ENCODE measurements around the gene KRTAP4-3. TPM values are rescaled to one million over a fixed set of nuclear protein-coding genes. Genes with fewer than 3 reads are reported as not detected.

KRTAP4-3 gene
- total and polyA plus RNA-seq, 7 donors = not detected

GRCh38 chr17:41185001-41185400, 17.0 kb upstream of the KRTAP4-3 start:
- no peaks in the 10 kb centered on the region for H3K36me3 ChIP-seq (ENCODE audit: insufficient read depth in 1 of 2, low read depth in 1 of 2)
- DNase-seq = no peak
- peaks cover 0 to 15% (median 3%) of the 10 kb centered on the region in 3 donors for H3K27me3 ChIP-seq (ENCODE audit: insufficient read depth in 3 of 3, low read length in 2 of 3)
- no peak overlapping the region for H3K27ac ChIP-seq
- H3K4me1 ChIP-seq = no peaks in the 10 kb centered on the region
- intact Hi-C loops (cut with DNase I) = no loop called here
- WGBS, 3 donors = 49 to 65% (median 58%) methylated on average over 1 of the region's 1 CpG
- no peak for TF ChIP-seq CTCF (IDR thresholded peaks at IDR 0.05)
- no peaks in the 10 kb centered on the region for H3K9me3 ChIP-seq
- no peak for ATAC-seq
- H3K4me3 ChIP-seq = no peak overlapping the region

- no peak for DNase-seq
- ATAC-seq = no peak
- no peaks in the 10 kb centered on the region for H3K9me3 ChIP-seq
- no peak within 1 kb of the TSS for H3K27ac ChIP-seq
- no peak for TF ChIP-seq CTCF (IDR thresholded peaks at IDR 0.05)
- 38 to 57% (median 50%) methylated on average over 8 to 9 of the region's 9 CpGs for WGBS, 3 donors
- no peaks in the 10 kb centered on the region for H3K4me1 ChIP-seq
- H3K4me3 ChIP-seq = no peak within 1 kb of the TSS
- peaks cover 0 to 15% (median 3%) of the 10 kb centered on the region in 3 donors for H3K27me3 ChIP-seq (ENCODE audit: insufficient read depth in 3 of 3, low read length in 2 of 3)
- H3K36me3 ChIP-seq (ENCODE audit: insufficient read depth in 1 of 2, low read depth in 1 of 2) = no peaks in the 10 kb centered on the region
- intact Hi-C loops (cut with DNase I) = no loop called here
Measured at GRCh38 chr17:41184480-41184961, 16.5 kb upstream of the KRTAP4-3 start, which contains the start of gene KRTAP4-1. TSS of gene KRTAP4-1 (minus strand) at chr17:41184911. CDS start at chr17:41184854, 57 bp downstream.

DNA sequence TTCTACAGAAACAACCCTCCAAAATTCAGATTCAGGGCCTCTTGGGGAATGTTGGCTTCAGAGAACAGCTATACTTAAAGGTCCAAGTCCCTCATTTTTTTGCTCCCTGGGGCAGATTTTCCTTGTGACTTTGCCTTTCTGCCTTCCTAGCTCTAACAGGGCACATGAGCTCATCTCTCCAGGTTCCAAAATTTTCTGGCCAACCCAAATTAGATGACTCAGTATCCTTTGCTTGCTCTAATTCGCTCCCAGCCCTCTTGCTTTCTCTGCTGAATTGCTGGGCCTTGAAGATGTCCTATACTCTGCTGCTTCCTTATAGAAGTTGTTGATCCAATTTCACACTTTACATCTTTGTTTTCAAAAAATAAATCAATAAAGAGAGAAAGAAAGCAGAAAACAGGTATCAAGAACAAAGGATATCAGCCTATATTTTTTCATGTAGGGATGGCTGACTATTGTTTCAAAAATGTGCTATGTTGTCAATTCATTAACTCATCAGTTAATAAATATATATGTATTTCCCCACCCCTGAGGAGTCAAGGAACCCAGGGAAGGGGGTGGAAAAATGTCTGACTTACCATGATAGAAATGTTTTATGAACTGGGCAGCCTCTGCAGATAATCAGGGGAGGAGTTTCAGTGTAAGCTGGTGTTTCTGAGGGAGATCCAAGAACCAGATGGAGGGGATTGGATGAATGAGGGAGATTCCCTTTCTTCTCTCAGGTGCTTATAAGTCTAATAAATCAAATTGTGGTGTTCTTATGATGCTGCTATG, 11.0 kb upstream of the KRTAP4-3 start:
- Histone ChIP-seq H3K27me3 (ENCODE audit: insufficient read depth in 3 of 3, low read length in 2 of 3) (peaks cover 0 to 6% (median 0%) of the 10 kb centered on the region in 3 donors), H3K27ac (no peak overlapping the region), H3K4me1 (no peaks in the 10 kb centered on the region), H3K9me3 (no peaks in the 10 kb centered on the region), H3K4me3 (no peak overlapping the region), H3K36me3 (ENCODE audit: insufficient read depth in 1 of 2, low read depth in 1 of 2) (no peaks in the 10 kb centered on the region)
- WGBS, 3 donors = 59 to 82% (median 78%) methylated on average over 1 of the region's 1 CpG
- ATAC-seq = no peak
- intact Hi-C loops (cut with DNase I) = no loop called here
- DNase-seq = no peak
- TF ChIP-seq CTCF (IDR thresholded peaks at IDR 0.05) = no peak

DNA sequence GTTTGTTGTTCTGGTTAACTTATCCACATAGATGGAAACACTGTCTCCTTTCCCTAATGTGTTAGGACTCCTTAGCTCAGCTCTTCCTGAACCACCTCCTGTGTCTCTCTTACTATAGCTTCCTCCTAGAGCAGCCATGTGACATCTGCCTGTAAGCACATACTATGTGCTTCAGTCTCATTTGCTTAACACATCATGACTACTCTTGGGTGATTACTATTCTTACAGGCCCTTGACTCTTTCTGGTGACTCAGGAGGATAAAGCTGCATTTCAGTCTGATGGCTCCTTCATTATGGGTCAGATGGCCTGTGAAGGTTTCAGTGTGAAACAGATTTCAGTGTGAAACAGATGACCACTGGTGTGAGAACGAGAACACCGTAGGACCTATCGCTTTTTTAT, 10.3 kb upstream of the KRTAP4-3 start:
- WGBS, 3 donors = 87 to 93% (median 92%) methylated on average over 3 of the region's 3 CpGs
- Histone ChIP-seq H3K4me3 (no peak overlapping the region), H3K4me1 (no peaks in the 10 kb centered on the region), H3K27ac (no peak overlapping the region), H3K27me3 (ENCODE audit: insufficient read depth in 3 of 3, low read length in 2 of 3) (peaks cover 0 to 6% (median 2%) of the 10 kb centered on the region in 3 donors), H3K9me3 (no peaks in the 10 kb centered on the region), H3K36me3 (ENCODE audit: insufficient read depth in 1 of 2, low read depth in 1 of 2) (no peaks in the 10 kb centered on the region)
- intact Hi-C loops (cut with DNase I) = no loop called here
- DNase-seq = no peak
- TF ChIP-seq CTCF (IDR thresholded peaks at IDR 0.05) = no peak
- ATAC-seq = no peak
